OCI-LY3 (cell line): ENCODE data around the gene CACNA1G.

Experiments used
- H2AFZ ChIP-seq: fragments of 200-600, 300-600 bp; shearing (Covaris generic); 2 replicates; pipeline ENCODE4 v1.6.0; 2014; ENCODE audit warnings: antibody characterized with exemption, low read depth, low read length
- H3K27ac ChIP-seq: fragments of 200-600, 300-600 bp; sonication (generic); 2 replicates; pipeline ENCODE4 v1.5.1; 2014; ENCODE audit warnings: mild to moderate bottlenecking, low read length, moderate library complexity, mixed read lengths
- H3K27me3 ChIP-seq: fragments of 200-600, 300-600 bp; sonication (generic); 2 replicates; pipeline ENCODE4 v1.6.1; 2014; ENCODE audit warnings: low read depth, low read length, mixed read lengths
- H3K36me3 ChIP-seq: fragments of 200-600, 300-600 bp; sonication (generic); replicated peaks from 2 replicates; pipeline ENCODE3; 2014; ENCODE audit warnings: low read depth, low read length, mixed read lengths
- H3K4me1 ChIP-seq: fragments of 300-600, 200-600 bp; sonication (generic); 2 replicates; pipeline ENCODE4 v1.6.1; 2014; ENCODE audit warnings: low read length, mixed read lengths
- H3K4me2 ChIP-seq: fragments of 200-600, 300-600 bp; sonication (generic); 2 replicates; pipeline ENCODE4 v1.6.1; 2014; ENCODE audit warnings: low read length, mixed read lengths
- H3K4me3 ChIP-seq: fragments of 300-600, 200-600 bp; sonication (generic); 2 replicates; pipeline ENCODE4 v1.5.1; 2014; ENCODE audit warnings: antibody characterized with exemption, mild to moderate bottlenecking, low read length, moderate library complexity
- H3K79me2 ChIP-seq: fragments of 300-600, 200-600 bp; shearing (Covaris generic); 2 replicates; pipeline ENCODE4 v1.6.1; 2014; ENCODE audit warnings: mild to moderate bottlenecking, low read length, mixed read lengths
- H3K9ac ChIP-seq: fragments of 300-600, 200-600 bp; shearing (Covaris generic); 2 replicates; pipeline ENCODE4 v1.6.0; 2014; ENCODE audit warnings: mild to moderate bottlenecking, low read length, moderate library complexity
- H3K9me3 ChIP-seq: fragments of 200-600, 300-600 bp; shearing (Covaris generic); 2 replicates; pipeline ENCODE4 v1.6.1; 2014; ENCODE audit warnings: low read length, mixed read lengths; ENCODE audit not compliant: insufficient read depth
- H4K20me1 ChIP-seq: fragments of 200-600, 300-600 bp; sonication (generic); 2 replicates; pipeline ENCODE4 v1.6.1; 2016; ENCODE audit warnings: low read length, mixed read lengths; ENCODE audit not compliant: insufficient read depth
- CTCF ChIP-seq: fragments of 200-600, 300-600 bp; sonication (generic); IDR thresholded peaks from 2 replicates; pipeline ENCODE4 v1.5.1; 2014; ENCODE audit warnings: antibody characterized with exemption, low read length, low read depth
- EZH2phosphoT487 ChIP-seq: fragments of 200-600 bp; shearing (Covaris generic); IDR thresholded peaks from 2 replicates; pipeline ENCODE4 v1.6.1; 2018; ENCODE audit warnings: antibody characterized with exemption, mixed run types, low read depth

Gene CACNA1G

GRCh38 chr17:50579399-50579798, 18.9 kb downstream of the CACNA1G start:
- Histone ChIP-seq H3K79me2 (no peaks in the 10 kb centered on the region), H3K4me3 (no peak overlapping the region), H2AFZ (no peak overlapping the region), H3K4me1 (no peaks in the 10 kb centered on the region), H3K9me3 (no peaks in the 10 kb centered on the region), H3K9ac (no peak overlapping the region), H4K20me1 (no peaks in the 10 kb centered on the region), H3K27me3 (peaks cover 51% of the 10 kb centered on the region), H3K27ac (no peak overlapping the region), H3K36me3 (no peaks in the 10 kb centered on the region), H3K4me2 (no peak overlapping the region)
- TF ChIP-seq EZH2phosphoT487 (no peak), CTCF (no peak)

GRCh38 chr17:50580646-50581045, 20.1 kb downstream of the CACNA1G start:
- H3K4me3 ChIP-seq: no peak overlapping the region
- no peaks in the 10 kb centered on the region for H4K20me1 ChIP-seq
- H3K27me3 ChIP-seq: peaks cover 57% of the 10 kb centered on the region
- H3K4me2 ChIP-seq: no peak overlapping the region
- TF ChIP-seq EZH2phosphoT487 (no peak), CTCF (no peak)
- no peak overlapping the region for H3K27ac ChIP-seq
- no peak overlapping the region for H2AFZ ChIP-seq
- no peaks in the 10 kb centered on the region for H3K79me2 ChIP-seq
- no peaks in the 10 kb centered on the region for H3K9me3 ChIP-seq
- no peaks in the 10 kb centered on the region for H3K36me3 ChIP-seq
- H3K4me1 ChIP-seq: no peaks in the 10 kb centered on the region
- H3K9ac ChIP-seq: no peak overlapping the region

GRCh38 chr17:50581316-50581715, 20.8 kb downstream of the CACNA1G start:
- H3K36me3 ChIP-seq: no peaks in the 10 kb centered on the region
- no peak overlapping the region for H3K9ac ChIP-seq
- no peak for TF ChIP-seq EZH2phosphoT487
- no peak for TF ChIP-seq CTCF
- no peaks in the 10 kb centered on the region for H3K9me3 ChIP-seq
- no peaks in the 10 kb centered on the region for H3K4me1 ChIP-seq
- no peaks in the 10 kb centered on the region for H3K79me2 ChIP-seq
- no peak overlapping the region for H3K27ac ChIP-seq
- H4K20me1 ChIP-seq: no peaks in the 10 kb centered on the region
- no peak overlapping the region for H3K4me3 ChIP-seq
- H3K4me2 ChIP-seq: no peak overlapping the region
- H3K27me3 ChIP-seq: peaks cover 64% of the 10 kb centered on the region
- H2AFZ ChIP-seq: no peak overlapping the region

GRCh38 chr17:50582741-50583140, 22.2 kb downstream of the CACNA1G start:
- Histone ChIP-seq H3K4me1 (no peaks in the 10 kb centered on the region), H2AFZ (no peak overlapping the region), H3K27me3 (peaks cover 73% of the 10 kb centered on the region), H3K4me3 (no peak overlapping the region), H3K9me3 (no peaks in the 10 kb centered on the region), H3K9ac (no peak overlapping the region), H3K79me2 (no peaks in the 10 kb centered on the region), H3K36me3 (no peaks in the 10 kb centered on the region), H3K4me2 (no peak overlapping the region), H4K20me1 (no peaks in the 10 kb centered on the region), H3K27ac (no peak overlapping the region)
- TF ChIP-seq CTCF (no peak), EZH2phosphoT487 (no peak)
